Measurements from ENCODE around the gene FGD3. TPM values are rescaled to one million over a fixed set of nuclear protein-coding genes. Genes with fewer than 3 reads are reported as not detected.

The FGD3 gene
- total RNA-seq, 2 experiments from 2014 or later = 72.1 to 91.2 TPM

DNA sequence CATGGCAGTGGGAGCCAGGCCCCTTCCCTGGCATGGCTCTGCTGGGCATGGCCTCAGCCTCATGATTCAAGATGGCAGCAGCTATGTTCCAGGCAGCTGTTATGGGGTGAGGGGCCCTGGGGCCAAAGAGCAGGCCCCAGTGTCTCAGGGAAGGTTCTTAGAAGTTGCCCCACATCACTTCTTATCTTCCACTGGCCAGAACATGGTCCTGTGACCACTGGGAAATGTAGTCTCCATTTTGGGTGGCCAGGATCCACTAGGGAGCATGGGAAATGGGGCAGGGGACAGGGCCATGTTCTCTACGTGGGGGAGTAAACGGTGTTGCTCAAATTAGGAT is 129.4 kb downstream of the FGD3 start:
- no peaks in the 10 kb centered on the region for H3K9me3 Mint-ChIP-seq (ENCODE audit: low read depth)
- no peak overlapping the region for H3K4me3 Mint-ChIP-seq
- no peaks in the 10 kb centered on the region for H3K27me3 Mint-ChIP-seq
- DNase-seq (no peak), ATAC-seq (no peak)
- H3K27ac Mint-ChIP-seq = no peak overlapping the region
- H3K4me1 Mint-ChIP-seq = peaks cover 22% of the 10 kb centered on the region
- CTCF ChIA-PET = interaction anchor here (0.9 to 1.3 kb wide), 4 partner anchors 10 to 73 kb away, joined by 3 read pairs; no protein-coding TSS in a partner anchor
- H3K36me3 Mint-ChIP-seq = peaks cover 29% of the 10 kb centered on the region

DNA sequence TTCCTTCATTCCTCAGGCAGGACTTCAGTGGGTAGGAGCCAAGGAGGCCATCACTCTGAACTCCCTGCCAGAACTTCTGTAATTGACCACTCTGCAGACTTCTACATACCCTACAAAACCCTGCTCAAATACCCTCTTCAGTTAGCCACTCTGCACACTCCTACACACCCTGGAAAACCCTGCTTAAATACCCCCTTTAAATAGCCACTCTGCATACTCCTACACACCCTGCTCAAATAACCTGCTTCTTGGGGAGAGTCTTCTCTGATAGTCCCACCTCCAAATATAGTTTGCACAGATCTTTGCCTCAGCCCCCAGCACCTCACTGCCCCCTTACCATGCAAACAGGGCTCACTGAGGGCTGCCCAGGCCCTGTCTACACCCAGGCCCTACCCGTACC is 130.0 kb downstream of the FGD3 start:
- peaks cover 25% of the 10 kb centered on the region for H3K4me1 Mint-ChIP-seq
- H3K4me3 Mint-ChIP-seq = no peak overlapping the region
- H3K27me3 Mint-ChIP-seq = no peaks in the 10 kb centered on the region
- no peaks in the 10 kb centered on the region for H3K9me3 Mint-ChIP-seq (ENCODE audit: low read depth)
- DNase-seq (no peak), ATAC-seq (no peak)
- H3K36me3 Mint-ChIP-seq = peaks cover 32% of the 10 kb centered on the region
- H3K27ac Mint-ChIP-seq = peak overlapping the region; percentile 29
- CTCF ChIA-PET = interaction anchor here (1.2 kb wide), 1 partner anchor 74 kb away, joined by 3 read pairs; no protein-coding TSS in a partner anchor

DNA sequence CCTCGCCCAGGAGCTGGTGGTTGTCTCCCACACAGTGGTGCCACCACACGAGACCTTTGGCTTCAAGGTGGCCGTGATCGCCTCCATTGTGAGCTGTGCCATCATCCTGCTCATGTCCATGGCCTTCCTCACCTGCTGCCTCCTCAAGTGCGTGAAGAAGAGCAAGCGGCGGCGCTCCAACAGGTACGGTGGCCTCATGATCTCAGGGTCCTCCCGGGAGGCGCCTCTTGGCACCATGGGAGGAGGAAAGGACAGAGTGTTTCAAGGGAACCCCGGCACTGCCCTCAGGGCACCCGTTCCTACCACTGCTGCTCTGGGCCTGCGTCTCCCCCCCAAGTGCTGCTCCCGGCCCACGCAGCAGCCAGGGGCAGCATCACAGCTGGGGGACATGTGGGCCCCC is 130.5 kb downstream of the FGD3 start:
- H3K27ac Mint-ChIP-seq = no peak overlapping the region
- H3K36me3 Mint-ChIP-seq = peaks cover 34% of the 10 kb centered on the region
- no peaks in the 10 kb centered on the region for H3K9me3 Mint-ChIP-seq (ENCODE audit: low read depth)
- no peak for DNase-seq
- no peak for ATAC-seq
- H3K27me3 Mint-ChIP-seq = no peaks in the 10 kb centered on the region
- H3K4me3 Mint-ChIP-seq = no peak overlapping the region
- H3K4me1 Mint-ChIP-seq = peaks cover 30% of the 10 kb centered on the region
- CTCF ChIA-PET = no interaction called here

DNA sequence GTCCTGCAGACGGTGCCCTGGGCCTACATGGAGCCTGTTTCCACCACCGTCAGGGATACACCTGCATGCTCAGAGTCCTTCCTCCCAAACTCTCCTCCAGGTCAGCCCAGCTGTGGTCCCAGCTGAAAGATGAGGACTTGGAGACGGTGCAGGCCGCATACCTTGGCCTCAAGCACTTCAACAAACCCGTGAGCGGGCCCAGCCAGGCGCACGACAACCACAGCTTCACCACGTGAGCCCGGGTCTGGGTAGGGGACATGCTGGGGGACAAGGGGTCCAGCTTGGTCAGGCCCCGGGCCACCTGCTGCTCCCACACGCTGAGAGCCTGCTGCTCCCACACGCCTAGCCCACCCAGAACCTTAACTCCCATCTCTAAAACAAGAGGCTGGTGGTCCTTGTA is 132.0 kb downstream of the FGD3 start:
- Mint-ChIP-seq H3K9me3 (ENCODE audit: low read depth) (no peaks in the 10 kb centered on the region), H3K27me3 (no peaks in the 10 kb centered on the region), H3K27ac (no peak overlapping the region), H3K4me1 (peaks cover 42% of the 10 kb centered on the region), H3K4me3 (no peak overlapping the region), H3K36me3 (peaks cover 42% of the 10 kb centered on the region)
- ATAC-seq (no peak), DNase-seq (no peak)
- CTCF ChIA-PET = interaction anchor here (1.0 kb wide), 1 partner anchor 11 kb away, joined by 4 read pairs; no protein-coding TSS in a partner anchor

DNA sequence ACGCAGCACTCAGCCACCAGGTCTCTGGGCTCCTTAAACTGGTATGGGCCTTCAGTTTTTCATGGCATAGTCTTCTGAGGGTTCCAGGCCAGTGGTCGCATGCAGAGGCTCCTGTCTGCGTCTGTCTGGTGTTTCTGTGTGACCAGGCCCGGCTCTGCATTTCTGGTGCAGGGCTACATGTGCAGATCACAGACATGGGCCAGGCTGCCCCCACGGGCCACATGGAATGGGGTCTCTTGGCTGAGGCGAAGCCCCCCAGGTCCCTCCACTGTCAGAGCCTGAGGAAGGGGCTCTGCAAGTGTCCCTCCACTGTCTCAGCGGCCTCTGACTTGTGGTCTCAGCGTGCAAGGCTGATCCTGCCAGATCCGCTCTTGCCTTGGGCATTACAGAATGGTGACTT is 133.1 kb downstream of the FGD3 start:
- ATAC-seq = no peak
- Mint-ChIP-seq H3K27ac (no peak overlapping the region), H3K27me3 (no peaks in the 10 kb centered on the region), H3K4me1 (peaks cover 39% of the 10 kb centered on the region), H3K4me3 (no peak overlapping the region), H3K9me3 (ENCODE audit: low read depth) (no peaks in the 10 kb centered on the region), H3K36me3 (peaks cover 49% of the 10 kb centered on the region)
- peak; percentile 33 for DNase-seq
- CTCF ChIA-PET = interaction anchor here (1.0 kb wide), 1 partner anchor 12 kb away, joined by 4 read pairs; no protein-coding TSS in a partner anchor

DNA sequence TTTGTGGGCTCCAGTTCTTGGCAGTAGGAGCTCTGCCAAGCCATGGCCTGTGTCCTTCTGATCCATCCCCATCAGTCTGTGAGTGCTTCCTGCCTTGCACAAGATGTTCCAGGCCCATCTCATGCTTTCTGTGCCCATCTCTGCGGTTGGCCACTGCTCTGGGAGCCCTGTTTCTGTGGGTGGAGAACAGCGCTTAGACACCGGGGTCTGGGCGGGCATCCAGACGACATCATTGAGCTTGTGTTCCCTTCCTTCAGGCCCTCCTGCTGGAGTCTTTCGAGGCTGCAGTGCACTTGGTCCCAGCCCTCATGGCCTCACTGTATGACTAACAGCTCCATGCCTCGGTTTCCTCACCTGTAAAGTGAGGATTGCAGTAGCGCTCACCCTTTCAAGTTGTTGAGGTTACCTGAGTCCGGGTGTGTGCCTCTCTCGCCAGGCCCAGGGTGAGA is 133.8 kb downstream of the FGD3 start:
- ATAC-seq (no peak), DNase-seq (peak; percentile 23)
- H3K27ac Mint-ChIP-seq = no peak overlapping the region
- H3K27me3 Mint-ChIP-seq = no peaks in the 10 kb centered on the region
- no peak overlapping the region for H3K4me3 Mint-ChIP-seq
- H3K36me3 Mint-ChIP-seq = peaks cover 54% of the 10 kb centered on the region
- CTCF ChIA-PET = interaction anchor here (1.2 kb wide), 1 partner anchor 20 kb away, joined by 3 read pairs; no protein-coding TSS in a partner anchor
- peaks cover 44% of the 10 kb centered on the region for H3K4me1 Mint-ChIP-seq
- peaks cover 5% of the 10 kb centered on the region for H3K9me3 Mint-ChIP-seq (ENCODE audit: low read depth)

DNA sequence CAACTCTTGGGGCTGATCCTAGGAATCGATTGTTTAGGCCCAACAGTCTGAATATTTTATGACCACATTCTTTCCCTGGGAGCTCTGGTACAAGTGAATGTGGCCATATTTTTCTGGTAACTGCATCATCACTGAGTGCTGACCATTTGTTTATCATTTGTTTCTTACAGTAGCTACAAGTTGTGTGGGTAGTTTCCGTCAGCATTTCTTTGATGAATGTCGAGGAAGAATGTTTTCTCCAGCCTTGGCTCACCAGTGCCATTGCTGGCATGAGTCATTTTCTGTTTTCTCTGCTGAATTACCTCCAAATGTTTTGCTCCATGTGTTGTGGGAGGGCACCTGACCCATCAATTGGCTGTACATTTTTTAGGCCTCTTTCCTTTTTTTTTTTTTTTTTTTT is 134.6 kb downstream of the FGD3 start:
- peaks cover 5% of the 10 kb centered on the region for H3K9me3 Mint-ChIP-seq (ENCODE audit: low read depth)
- no peak for ATAC-seq
- peaks cover 49% of the 10 kb centered on the region for H3K4me1 Mint-ChIP-seq
- H3K4me3 Mint-ChIP-seq = no peak overlapping the region
- CTCF ChIA-PET = interaction anchor here (0.7 to 2.0 kb wide), 3 partner anchors 18 to 1085 kb away, joined by 3 to 8 read pairs (median 4); no protein-coding TSS in a partner anchor
- H3K36me3 Mint-ChIP-seq = peaks cover 56% of the 10 kb centered on the region
- H3K27me3 Mint-ChIP-seq = no peaks in the 10 kb centered on the region
- H3K27ac Mint-ChIP-seq = peak overlapping the region; percentile 52
- DNase-seq = no peak

DNA sequence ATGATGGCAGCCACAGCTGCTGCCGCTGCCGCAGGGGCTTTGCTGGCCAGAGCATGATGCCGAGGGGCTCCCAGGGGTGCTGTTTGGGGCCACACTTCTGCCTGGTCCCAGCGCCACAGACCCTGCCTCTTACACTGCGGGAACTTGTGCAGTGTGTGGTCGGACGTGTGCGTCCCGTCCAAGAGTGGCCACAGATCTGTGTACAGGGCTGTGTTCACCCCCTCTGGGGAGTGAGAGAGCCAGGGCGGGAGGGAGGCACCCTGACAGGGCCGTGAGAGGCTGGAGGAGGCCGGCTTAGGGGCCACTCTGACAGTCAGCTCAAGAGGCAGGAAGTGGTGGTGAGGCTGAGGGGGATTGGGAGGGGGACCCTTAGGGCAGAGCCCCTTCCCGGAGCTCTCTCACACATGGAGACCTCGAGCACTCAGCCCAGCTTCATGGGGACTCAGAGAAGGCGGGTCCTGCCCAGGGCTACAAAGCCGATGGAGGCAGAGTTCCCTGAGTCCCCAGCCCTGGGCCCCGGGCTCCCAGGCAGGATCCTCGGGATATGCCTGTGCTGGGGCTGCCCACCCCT is 135.6 kb downstream of the FGD3 start:
- peaks cover 5% of the 10 kb centered on the region for H3K9me3 Mint-ChIP-seq (ENCODE audit: low read depth)
- H3K4me3 Mint-ChIP-seq = no peak overlapping the region
- H3K4me1 Mint-ChIP-seq = peaks cover 42% of the 10 kb centered on the region
- peaks cover 57% of the 10 kb centered on the region for H3K36me3 Mint-ChIP-seq
- no peaks in the 10 kb centered on the region for H3K27me3 Mint-ChIP-seq
- DNase-seq = peak; percentile 54
- CTCF ChIA-PET = interaction anchor here (0.7 to 2.0 kb wide), 2 partner anchors 19 to 54 kb away, joined by 3 to 8 read pairs; no protein-coding TSS in a partner anchor
- ATAC-seq = peak; percentile 62
- peak overlapping the region; percentile 84 for H3K27ac Mint-ChIP-seq

DNA sequence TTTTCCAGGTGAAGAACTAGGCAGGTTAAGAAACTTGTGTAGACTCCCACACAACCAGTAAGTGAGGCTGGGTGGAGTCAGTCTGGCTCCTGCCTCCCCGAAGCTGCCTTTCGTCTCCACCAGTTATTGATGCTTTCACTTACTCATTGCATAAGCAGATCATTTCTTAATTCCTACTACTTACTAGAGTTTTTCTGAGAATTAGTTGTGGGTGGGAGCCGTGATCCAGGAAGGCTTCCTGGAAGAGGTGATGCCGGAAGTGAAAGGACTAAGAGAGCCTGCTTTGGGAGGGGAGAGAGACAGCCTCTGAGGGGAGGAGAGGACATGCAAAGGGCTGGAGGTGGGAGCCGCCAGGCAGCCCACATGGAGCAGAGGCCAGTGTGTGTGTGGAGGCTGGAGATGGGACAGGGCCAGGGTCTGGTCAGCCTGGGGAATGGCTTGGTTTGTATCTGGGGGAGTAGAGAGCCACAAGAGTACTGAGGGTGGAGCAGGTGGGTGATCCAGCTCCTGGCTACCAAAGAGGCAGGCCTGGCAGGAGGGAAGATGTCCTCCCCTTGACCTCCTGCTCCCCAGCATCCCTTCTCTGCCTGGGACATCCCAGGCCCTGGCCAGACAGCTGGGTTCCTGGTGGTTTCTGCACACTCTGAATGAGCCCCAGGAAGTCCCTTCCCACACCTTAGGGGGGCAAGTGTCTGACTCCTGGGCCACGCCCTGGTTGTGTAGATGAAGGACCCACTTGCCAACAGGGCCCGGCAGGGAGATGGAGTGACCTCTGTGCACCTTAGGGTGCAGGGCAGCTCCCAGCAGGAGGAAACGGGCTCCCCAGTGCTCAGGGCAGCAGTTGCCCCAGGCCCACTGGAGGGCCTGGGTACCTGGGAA is 136.5 kb downstream of the FGD3 start:
- peak overlapping the region; percentile 13 for H3K4me3 Mint-ChIP-seq
- H3K9me3 Mint-ChIP-seq (ENCODE audit: low read depth) = peaks cover 7% of the 10 kb centered on the region

DNA sequence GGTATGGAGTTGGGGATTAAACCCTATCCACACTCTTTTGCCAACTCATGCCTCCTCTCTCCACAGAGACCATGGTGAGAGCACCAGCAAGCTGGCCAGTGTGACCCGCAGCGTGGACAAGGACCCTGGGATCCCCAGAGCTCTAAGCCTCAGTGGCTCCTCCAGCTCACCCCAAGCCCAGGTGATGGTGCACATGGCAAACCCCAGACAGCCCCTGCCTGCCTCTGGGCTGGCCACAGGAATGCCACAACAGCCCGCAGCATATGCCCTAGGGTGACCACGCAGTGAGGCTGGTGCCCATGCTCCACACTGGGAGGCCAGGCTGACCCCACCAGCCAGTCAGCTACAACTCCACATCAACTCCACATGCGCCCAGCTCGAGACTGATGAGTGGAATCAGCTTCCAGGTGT is 137.2 kb downstream of the FGD3 start:
- CTCF ChIA-PET = interaction anchor here (1.0 to 1.8 kb wide), 3 partner anchors 11 to 59 kb away, joined by 3 to 6 read pairs (median 3); partner anchors contain the start of gene CARD19

More for the DNA sequence above, 136.5 kb downstream of the FGD3 start:
- ATAC-seq (peak; percentile 76), DNase-seq (peak; percentile 64)
- CTCF ChIA-PET = interaction anchor here (1.1 to 2.0 kb wide), 3 partner anchors 12 to 20 kb away, joined by 3 to 8 read pairs (median 6); partner anchors contain the start of gene CARD19
- Mint-ChIP-seq H3K27ac (peak overlapping the region; percentile 84), H3K36me3 (peaks cover 63% of the 10 kb centered on the region), H3K27me3 (no peaks in the 10 kb centered on the region), H3K4me1 (peaks cover 37% of the 10 kb centered on the region)

DNA sequence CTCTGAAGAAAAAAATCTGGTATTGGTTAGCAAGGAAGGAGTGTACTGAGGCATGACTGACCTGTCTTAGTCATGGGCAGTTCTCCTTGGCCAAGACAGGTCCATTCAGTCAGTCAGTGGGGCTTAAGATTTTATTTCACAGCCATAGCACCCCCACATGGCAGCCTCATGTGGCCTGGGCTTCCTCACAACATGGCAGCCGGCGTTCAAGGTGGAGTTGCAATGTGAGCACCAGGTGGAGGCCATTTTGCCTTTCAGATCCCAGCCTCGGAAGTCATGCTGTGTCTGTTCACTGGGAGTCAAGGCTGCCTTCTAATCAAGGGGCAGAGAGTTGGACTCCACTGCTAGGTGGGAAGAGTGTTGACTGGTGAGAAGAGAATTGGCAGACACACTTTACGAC is 138.4 kb downstream of the FGD3 start:
- Mint-ChIP-seq H3K27me3 (no peaks in the 10 kb centered on the region), H3K36me3 (peaks cover 74% of the 10 kb centered on the region), H3K4me1 (peaks cover 46% of the 10 kb centered on the region), H3K4me3 (no peak overlapping the region), H3K9me3 (ENCODE audit: low read depth) (peaks cover 9% of the 10 kb centered on the region), H3K27ac (no peak overlapping the region)
- ATAC-seq (no peak), DNase-seq (peak; percentile 37)
- CTCF ChIA-PET = interaction anchor here (1.0 kb wide), 1 partner anchor 60 kb away, joined by 3 read pairs; no protein-coding TSS in a partner anchor

More for the DNA sequence above, 137.2 kb downstream of the FGD3 start:
- H3K27ac Mint-ChIP-seq = no peak overlapping the region
- DNase-seq (peak; percentile 33), ATAC-seq (no peak)
- peaks cover 7% of the 10 kb centered on the region for H3K9me3 Mint-ChIP-seq (ENCODE audit: low read depth)
- H3K4me3 Mint-ChIP-seq = no peak overlapping the region
- peaks cover 69% of the 10 kb centered on the region for H3K36me3 Mint-ChIP-seq
- H3K27me3 Mint-ChIP-seq = no peaks in the 10 kb centered on the region
- H3K4me1 Mint-ChIP-seq = peaks cover 37% of the 10 kb centered on the region

Data from activated CD8-positive, alpha-beta memory T cell treated with anti-CD3 and anti-CD28 coated beads, Interleukin-2, amount 10 ng/mL, durations not matched to agents 7 days and 5 days (primary cell).